Sigmoid colon (tissue), 4 donors: ENCODE results near the gene ACTG1.

Source experiments
- CTCF ChIP-seq, 4 experiments: fragments of 450-650 bp in 3 of 4; fragments of 200-600 bp in 1 of 4; IDR thresholded peaks; one replicate each; pipeline ENCODE4 v1.5.1; 2016 to 2019; ENCODE audit warnings: antibody characterized with exemption in 4 of 4, mild to moderate bottlenecking in 3 of 4, moderate library complexity in 2 of 4
- EP300 ChIP-seq, 4 donors: sonication (generic); formaldehyde crosslinking; IDR thresholded peaks; one replicate each; pipeline ENCODE4 v1.6.1; 2017; ENCODE audit warnings: antibody characterized with exemption in 4 of 4
- POLR2A ChIP-seq, 2 donors: fragments of 450-650 bp; IDR thresholded peaks; one replicate each; pipeline ENCODE4 v1.6.1; 2016; ENCODE audit warnings: antibody characterized with exemption in 2 of 2, mild to moderate bottlenecking in 2 of 2, moderate library complexity in 2 of 2
- POLR2AphosphoS5 ChIP-seq, 4 donors: sonication (generic); formaldehyde crosslinking; IDR thresholded peaks; one replicate each; pipeline ENCODE4 v1.6.1; 2017; ENCODE audit warnings: antibody characterized with exemption in 4 of 4

- TF ChIP-seq CTCF (IDR thresholded peaks at IDR 0.05) (no peak), POLR2A (IDR thresholded peaks at IDR 0.05) (no peak), EP300 (IDR thresholded peaks at IDR 0.05) (no peak), POLR2AphosphoS5 (IDR thresholded peaks at IDR 0.05) (no peak)
Measured at GRCh38 chr17:81549826-81550225, 37.2 kb upstream of the ACTG1 start.
